H7 (cell line): ENCODE results near the gene RASA4. TPM values are rescaled to one million over a fixed set of nuclear protein-coding genes. Genes with fewer than 3 reads are reported as not detected.
"Not testable (repeated sequence)": the region's sequence is repeated elsewhere in the genome, so short reads cannot be mapped to it uniquely, and the experiment has no call there.

ENCODE experiments used
- DNase-seq: peaks from one replicate; pipeline ENCODE4 v3.0.0; 2012
- H3K27me3 ChIP-seq: 2 replicates; pipeline ENCODE4 v1.6.0; 2011; ENCODE audit warnings: mild to moderate bottlenecking, low read length; ENCODE audit not compliant: control insufficient read depth, insufficient read depth
- H3K36me3 ChIP-seq: replicated peaks from 2 replicates; pipeline ENCODE4 v1.5.1; 2011; ENCODE audit warnings: low read length; ENCODE audit not compliant: control insufficient read depth, insufficient read depth
- H3K4me3 ChIP-seq: 2 replicates; pipeline ENCODE4 v1.5.1; 2011; ENCODE audit warnings: low read depth, mild to moderate bottlenecking, control low read depth, low read length, moderate library complexity; ENCODE audit not compliant: insufficient read depth
- total RNA-seq: library from RNA; depleted of rRNA; stranded (reverse); fragments of >200 nt; shearing (Covaris generic); gene quantifications from 2 replicates; pipeline ENCODE4 v1.2.3, GENCODE V29; 2014; rRNA removed

Gene RASA4
- 7.8 and 9.3 TPM in 2 replicates for total RNA-seq

DNA sequence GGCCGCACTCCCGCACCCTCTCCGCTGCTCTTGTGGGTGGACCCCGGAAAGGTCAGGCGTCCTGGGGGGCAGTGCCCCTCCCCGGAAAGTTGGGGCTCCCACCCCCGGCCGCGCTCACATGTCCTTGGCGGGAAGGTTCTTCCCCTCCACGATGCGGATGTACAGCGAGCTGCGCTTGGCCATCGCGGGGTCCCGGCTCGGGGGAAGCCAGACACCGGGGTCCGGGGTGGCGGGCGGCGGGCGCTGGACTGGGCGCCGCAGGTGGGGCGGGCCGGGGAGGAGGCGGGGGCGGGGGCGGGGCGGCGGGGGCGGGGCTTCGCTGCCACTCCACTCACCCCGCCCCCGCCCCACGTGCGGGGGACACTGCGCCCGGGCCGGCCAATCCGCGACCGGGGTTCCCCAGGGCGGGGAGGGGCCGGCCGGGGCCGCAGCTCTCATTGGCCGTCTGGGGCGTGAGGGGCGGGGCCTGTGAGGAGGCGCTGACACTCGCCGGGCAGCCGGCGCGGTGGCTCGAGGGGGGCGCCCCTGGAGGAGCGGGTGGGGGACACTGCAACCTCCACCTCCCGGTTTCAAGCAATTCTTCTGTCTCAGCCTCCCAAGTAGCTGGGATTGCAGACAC lies at the start of gene RASA4:
Gene RASA4 (minus strand): TSS at position 250 of the 619 bp plus-strand sequence. CDS start 67 bp downstream, at position 183.
- not testable (repeated sequence) for H3K36me3 ChIP-seq, DNase-seq, H3K27me3 ChIP-seq
- peak within 1 kb of the TSS; percentile 38 for H3K4me3 ChIP-seq

DNA sequence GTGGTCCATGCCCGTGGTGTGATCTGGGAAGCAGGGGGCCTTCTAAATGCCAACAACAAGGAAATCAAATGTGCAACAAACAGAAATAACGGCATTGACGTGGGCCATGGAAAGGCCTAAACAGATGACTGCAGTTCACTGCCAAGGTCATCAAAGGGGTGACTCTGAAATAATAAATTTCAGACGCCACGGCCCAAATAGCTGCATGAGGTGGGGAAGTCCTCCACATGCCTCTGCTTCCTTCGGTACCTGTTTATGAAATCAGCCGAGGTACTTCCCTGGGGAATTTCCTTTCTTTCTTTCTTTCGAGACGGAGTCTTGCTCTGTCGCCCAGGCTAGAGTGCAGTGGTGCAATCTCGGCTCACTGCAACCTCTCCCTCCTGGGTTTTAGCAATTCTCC lies 48.2 kb upstream of the RASA4 start:
- H3K4me3 ChIP-seq, H3K36me3 ChIP-seq, H3K27me3 ChIP-seq, DNase-seq: not testable (repeated sequence)

DNA sequence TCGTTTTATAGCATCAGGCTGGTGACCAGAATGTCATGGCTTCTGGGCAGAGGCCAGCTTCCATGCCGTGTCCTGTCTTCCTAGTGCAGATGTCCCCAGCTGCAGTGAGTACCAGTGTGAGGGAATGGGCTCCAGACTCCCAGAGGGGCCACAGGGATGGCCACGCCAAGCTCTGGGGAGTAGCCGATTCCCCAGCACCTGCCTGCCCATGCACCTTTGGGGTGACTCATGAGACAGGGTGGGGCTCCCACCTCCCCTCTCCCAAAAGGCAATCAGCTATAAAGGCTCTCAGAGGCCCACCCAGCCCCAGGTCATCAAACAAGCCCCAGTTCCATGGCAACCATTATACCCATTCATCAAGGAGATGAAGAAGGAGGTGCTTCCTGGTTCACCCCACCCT lies 33.4 kb upstream of the RASA4 start, which contains the start of gene SPDYE2B:
Gene SPDYE2B (plus strand): TSS at position 396 of the 400 bp plus-strand sequence. CDS start 2,030 bp downstream, outside the sequence.
- H3K36me3 ChIP-seq, H3K4me3 ChIP-seq, DNase-seq, H3K27me3 ChIP-seq: not testable (repeated sequence)

DNA sequence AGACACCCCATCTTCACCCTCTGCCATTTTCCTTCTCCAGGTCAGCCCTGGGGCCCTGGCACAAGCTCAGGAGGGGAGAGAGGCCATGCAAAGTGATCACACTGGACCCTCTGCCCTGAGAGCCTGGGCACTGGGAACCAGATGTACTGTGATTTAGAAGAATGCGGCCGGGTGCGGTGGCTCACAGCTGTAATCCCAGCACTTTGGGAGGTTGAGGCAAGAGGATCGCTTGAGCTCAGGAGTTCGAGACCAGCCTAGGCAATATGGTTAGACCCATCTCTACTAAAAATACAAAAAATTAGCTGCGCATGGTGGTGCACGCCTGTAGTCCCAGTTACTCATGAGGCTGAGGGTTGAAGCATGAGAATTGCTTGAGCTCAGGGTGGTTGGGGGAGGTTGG lies 31.3 kb upstream of the RASA4 start:
- H3K27me3 ChIP-seq, H3K36me3 ChIP-seq, DNase-seq, H3K4me3 ChIP-seq: not testable (repeated sequence)

DNA sequence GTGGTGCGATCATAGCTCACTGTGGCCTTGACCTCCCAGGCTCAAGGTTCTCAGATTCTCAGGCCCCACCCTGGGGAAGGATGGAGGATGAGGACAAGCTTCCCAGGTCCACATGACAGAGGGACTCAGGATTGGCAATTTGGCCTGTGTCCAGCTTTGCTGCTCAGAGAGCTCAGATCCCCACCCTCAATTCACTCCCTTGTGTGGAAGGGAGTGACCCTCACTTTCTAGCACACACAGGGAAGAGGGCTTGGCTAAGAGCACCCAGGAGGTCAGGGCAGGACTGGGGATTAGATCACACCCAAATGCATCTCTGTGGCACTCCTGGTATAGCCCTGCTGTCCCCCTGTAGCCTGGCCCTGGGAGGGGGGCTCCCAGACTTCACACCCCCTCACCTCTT lies 26.8 kb upstream of the RASA4 start:
- not testable (repeated sequence) for H3K27me3 ChIP-seq, DNase-seq

DNA sequence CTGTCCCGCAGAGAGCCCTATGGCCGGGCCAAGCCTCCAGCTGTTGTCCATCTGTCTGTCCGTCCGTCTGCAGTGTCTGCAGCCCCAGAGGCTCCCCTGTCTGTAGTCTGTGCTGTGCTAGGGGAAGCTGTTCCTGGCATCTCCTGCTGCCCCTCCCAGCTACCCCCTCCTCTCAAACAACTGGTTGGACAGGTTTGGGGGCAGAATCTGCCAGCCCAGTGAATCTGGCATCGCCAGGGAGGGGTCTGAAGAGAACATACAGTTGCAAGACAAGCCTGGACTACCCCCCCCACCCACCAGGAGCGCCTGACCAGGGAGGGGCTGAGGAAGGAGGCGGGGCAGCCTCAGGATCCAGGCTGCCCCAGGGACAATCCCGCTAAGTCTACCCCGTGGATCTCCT lies 26.1 kb upstream of the RASA4 start, which contains the start of gene UPK3BL1:
Gene UPK3BL1 (minus strand): TSS at position 101 of the 400 bp plus-strand sequence. CDS start 50 bp downstream, at position 51.
- H3K4me3 ChIP-seq, DNase-seq, H3K36me3 ChIP-seq, H3K27me3 ChIP-seq: not testable (repeated sequence)

More for the DNA sequence above, 26.8 kb upstream of the RASA4 start:
- H3K4me3 ChIP-seq, H3K36me3 ChIP-seq: not testable (repeated sequence)

DNA sequence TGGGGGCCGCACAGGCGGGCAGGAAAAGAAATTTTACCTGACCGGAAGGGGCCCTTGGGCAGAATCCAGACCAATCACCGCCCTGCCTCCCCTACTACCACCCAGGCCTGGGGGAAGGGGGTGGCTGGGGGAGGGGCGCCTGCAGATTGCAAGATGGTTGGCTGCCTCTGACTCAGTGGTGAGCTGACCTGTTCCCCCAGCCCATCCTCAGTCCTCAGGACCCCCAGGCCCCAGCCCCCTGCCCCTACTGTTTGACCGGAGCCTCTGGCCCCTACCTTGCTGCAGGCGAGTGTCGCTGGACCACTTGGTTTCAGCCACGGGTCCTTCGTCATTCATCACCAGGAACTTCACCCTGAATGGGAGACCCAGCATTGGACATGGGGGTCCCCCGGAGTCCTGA lies 22.3 kb upstream of the RASA4 start:
- H3K4me3 ChIP-seq, H3K27me3 ChIP-seq, DNase-seq, H3K36me3 ChIP-seq: not testable (repeated sequence)

DNA sequence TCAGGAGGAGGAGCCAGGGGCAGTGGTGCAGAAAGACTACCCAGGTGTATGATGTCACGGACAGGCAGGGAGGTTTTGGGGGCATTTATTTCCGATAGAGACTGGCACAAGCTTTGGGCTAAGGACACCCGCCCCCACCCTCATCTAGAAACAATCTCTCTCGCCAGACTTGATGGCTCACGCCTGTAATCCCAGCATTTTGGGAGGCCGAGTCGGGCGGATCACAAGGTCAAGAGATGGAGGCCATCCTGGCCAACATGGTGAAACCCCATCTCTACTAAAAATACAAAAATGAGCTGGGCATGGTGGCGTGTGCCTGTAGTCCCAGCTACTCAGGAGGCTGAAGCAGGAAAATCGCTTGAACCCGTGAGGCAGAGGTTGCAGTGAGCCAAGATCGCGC lies 20.4 kb upstream of the RASA4 start:
- DNase-seq, H3K4me3 ChIP-seq, H3K27me3 ChIP-seq, H3K36me3 ChIP-seq: not testable (repeated sequence)

DNA sequence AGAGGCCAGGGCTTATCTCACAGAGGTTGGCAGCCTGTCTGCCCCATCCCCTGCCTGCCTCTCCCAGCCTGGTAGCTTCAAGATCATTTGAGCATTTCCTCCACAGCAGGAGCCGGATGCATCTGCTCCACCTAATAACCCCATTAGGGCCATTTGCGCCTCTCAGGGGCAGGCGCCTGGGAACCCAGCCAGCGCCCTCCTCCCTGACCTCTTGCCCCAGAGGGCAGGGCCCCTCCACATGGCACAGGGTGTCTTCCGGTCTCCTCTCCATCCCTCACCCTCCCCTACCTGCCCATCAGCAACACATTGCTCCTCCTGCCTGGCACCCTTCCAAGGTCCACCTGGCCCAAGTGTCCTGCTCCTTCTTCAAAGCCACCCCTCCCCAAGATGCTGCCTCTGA lies 18.8 kb upstream of the RASA4 start:
- not testable (repeated sequence) for H3K4me3 ChIP-seq, H3K27me3 ChIP-seq, H3K36me3 ChIP-seq, DNase-seq

DNA sequence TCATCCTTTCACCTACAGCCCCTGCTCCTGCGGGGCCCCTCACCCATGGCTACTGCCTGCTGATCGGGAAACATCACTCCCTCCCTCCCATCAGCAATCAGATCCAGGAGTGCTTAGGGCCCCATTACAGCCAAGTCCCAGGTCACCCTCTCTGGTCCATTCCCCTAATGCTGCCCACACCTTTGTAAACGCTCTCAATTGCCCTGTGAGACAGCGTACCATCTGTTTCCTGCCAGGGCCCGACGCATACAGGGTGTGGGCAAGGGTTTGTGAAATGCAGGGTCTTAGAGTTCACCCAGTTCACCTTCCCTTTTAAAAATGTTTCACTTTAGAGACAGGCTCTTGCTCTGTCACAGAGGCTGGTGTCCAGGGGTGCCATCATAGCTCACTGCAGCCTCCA lies 17.7 kb upstream of the RASA4 start:
- DNase-seq, H3K27me3 ChIP-seq, H3K36me3 ChIP-seq, H3K4me3 ChIP-seq: not testable (repeated sequence)

DNA sequence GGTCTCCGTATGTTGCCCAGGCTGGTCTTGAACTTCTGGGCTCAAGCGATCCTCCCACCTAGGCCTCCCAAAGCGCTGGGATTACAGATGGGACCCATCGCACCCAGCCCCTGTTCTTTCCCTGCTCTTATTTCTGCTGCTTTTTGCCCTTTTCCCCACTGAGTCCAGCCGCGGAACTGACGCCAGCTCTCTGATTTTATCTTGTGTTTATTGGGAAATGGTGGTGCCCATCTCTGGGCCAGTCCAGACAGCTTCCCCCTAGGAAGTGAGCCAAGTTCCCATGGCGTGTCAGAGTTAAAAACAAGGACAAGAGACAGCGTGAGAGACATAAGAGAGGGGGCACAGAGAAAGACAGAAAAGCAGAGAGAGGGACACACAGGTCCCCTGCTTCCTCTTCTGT lies 14.1 kb upstream of the RASA4 start:
- DNase-seq, H3K36me3 ChIP-seq, H3K27me3 ChIP-seq, H3K4me3 ChIP-seq: not testable (repeated sequence)

DNA sequence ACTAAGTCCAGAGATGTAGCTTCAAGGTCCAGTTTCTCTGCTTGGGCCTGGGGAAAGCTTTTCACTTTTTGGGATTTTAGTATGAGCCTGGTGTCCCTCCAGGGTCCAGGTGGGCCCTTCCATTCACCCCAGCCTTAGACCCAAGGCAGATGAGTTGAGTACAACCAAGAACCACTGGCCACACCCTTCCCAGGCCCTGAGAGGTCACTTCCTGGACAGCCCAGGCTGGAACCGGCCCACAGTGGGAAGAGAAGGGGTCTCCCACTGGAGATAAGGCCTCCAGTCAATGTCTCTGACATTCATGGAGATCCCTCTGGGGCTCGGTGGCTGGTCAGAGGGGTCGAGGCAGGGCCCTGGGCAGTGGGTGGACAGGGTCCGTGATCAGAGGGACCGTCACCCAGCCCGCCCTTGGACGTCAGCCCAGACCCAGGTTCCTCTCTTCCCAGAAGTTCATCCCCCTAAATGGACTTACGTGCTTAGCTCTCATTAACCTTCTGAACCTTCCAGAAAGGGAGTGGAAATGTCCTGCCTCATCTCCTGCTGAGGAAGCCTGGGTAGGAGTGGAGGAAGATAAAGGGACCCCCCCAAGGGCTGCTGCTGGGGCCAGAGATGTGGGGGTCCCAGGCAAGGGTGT lies 10.8 kb upstream of the RASA4 start:
- H3K36me3 ChIP-seq, H3K4me3 ChIP-seq, H3K27me3 ChIP-seq, DNase-seq: not testable (repeated sequence)

DNA sequence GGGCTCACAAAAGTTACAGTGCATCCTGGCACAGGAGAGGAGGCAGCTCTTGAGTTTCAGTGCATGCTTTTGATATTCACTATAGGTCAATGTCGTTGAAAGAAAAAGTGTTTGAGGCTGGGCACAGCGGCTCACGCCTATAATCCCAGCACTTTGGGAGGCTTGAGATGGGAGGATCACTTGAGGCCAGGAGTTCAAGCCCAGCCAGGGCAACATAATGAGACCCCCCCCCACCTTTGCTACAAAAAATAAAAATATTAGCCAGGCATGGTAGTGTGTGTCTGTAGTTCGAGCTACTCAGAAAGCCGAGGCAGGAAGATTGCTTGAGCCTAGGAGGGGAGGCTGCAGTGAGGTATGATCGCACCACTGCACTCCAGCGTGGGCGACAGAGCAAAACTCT lies 1.6 kb upstream of the RASA4 start:
- DNase-seq, H3K36me3 ChIP-seq, H3K4me3 ChIP-seq, H3K27me3 ChIP-seq: not testable (repeated sequence)

DNA sequence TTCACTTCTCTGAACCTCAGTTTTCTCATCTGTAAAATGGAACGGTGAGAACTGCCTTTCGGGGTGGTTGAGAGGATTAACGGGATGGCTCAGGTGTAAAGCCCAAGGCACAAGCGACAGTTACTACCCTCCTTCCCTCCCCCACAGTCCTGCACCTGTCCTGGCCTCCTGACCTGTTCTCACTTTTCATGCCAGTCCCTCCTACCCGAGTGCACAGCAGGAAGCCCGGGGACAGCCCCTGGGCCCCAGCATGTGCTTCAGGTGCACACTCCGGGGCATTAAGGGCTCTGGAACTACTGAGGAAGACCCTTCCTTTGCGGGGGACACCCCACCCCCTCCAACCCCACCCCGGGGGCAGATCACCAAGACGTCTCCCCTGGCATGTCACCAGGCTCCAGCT lies 626 bp downstream of the RASA4 start:
- not testable (repeated sequence) for H3K36me3 ChIP-seq, H3K4me3 ChIP-seq, H3K27me3 ChIP-seq, DNase-seq

DNA sequence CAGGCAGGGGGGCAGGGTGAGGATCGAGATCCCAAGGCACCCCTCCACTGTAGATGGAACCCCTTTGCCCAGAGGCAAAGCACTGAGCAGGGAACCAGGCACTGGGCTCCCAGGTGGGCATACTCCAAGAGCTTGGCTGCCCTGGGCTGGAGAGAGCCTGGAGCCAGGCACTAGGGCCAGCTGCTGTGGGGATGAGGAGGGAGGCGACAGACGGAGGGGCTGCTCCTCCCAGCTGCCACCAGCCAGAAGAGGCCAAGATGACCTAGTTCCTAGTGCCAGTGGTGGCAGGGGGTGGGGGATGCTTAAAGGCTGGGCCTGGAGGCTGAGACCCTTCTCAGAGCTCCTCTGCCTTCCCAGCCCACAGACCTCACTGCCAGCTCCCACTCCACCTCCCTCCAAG lies 1.7 kb downstream of the RASA4 start:
- H3K27me3 ChIP-seq, DNase-seq, H3K36me3 ChIP-seq, H3K4me3 ChIP-seq: not testable (repeated sequence)
